Measurements from ENCODE around the gene IFFO2.

IFFO2 gene

DNA sequence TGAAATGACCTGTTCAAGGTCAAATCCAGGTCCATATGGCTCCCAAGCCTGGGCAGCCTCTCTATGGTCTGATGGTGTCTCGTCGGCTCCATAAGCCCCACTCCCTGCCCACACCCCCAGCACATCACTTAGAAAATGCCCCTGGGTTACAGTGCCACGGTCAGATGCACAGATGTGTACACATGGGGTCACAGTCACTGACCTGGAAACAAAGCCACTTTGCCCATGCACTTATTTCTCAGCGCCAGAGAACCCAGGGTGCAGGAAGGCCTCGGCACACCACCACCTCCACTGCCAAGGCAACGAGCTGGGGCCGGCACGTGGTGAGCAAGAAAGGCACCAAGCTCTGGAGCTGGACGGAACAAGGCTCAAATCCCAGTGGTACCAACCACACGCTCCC is 24.7 kb downstream of the IFFO2 start:
- Mint-ChIP-seq H3K36me3 (ENCODE audit: low read depth) (no peaks in the 10 kb centered on the region), H3K27ac (no peak overlapping the region), H3K9me3 (no peaks in the 10 kb centered on the region), H3K27me3 (peaks cover 7% of the 10 kb centered on the region), H3K4me3 (no peak overlapping the region), H3K4me1 (ENCODE audit: low read depth) (peaks cover 55% of the 10 kb centered on the region)
- intact Hi-C loops (cut with micrococcal nuclease), result no loop called here

DNA sequence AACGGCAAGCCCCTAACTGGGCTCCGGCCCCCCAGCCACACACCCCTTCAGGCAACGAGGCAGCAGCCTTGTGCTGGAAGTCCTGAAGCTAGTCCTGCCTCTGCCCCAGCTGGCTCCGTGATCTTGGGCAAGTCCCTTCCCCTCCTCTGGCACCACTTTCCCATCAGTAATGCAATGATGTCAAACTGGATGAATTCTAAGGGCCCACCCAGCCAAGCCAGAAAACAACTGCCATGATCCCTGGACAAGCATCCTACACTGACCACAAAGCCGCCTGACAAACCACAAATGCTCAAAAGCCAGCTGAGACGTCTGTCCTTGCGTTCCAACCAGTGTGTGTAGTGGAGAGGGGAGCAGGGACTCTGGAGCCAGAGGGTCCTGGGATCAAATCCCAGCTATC is 26.8 kb downstream of the IFFO2 start:
- intact Hi-C loops (cut with micrococcal nuclease), result no loop called here
- Mint-ChIP-seq H3K36me3 (ENCODE audit: low read depth) (no peaks in the 10 kb centered on the region), H3K27ac (peak overlapping the region; percentile 45), H3K4me3 (no peak overlapping the region), H3K4me1 (ENCODE audit: low read depth) (peaks cover 74% of the 10 kb centered on the region), H3K27me3 (peaks cover 7% of the 10 kb centered on the region), H3K9me3 (no peaks in the 10 kb centered on the region)

DNA sequence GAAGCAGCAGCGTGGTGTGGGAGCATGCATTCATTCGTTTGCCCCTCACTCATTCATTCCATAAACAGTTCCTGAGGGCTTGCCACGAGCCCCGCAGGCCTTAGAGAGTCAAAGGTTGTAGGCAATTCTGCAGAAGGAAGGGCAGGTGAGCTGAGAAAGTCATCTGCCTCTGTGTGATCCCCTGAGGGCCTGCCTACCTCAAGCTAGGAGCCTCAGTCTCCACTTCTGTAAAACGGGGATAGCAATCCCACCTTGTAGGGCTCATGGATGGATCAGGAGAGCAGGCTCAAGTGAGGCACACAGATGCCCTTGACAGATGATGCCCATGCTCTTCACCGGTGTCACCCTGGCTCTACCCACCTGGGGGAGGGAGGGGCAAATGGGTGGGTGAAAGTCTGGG is 27.5 kb downstream of the IFFO2 start:
- peaks cover 81% of the 10 kb centered on the region for H3K4me1 Mint-ChIP-seq (ENCODE audit: low read depth)
- H3K36me3 Mint-ChIP-seq (ENCODE audit: low read depth), result no peaks in the 10 kb centered on the region
- H3K27ac Mint-ChIP-seq, result no peak overlapping the region
- intact Hi-C loops (cut with micrococcal nuclease), result no loop called here
- H3K27me3 Mint-ChIP-seq, result peaks cover 7% of the 10 kb centered on the region
- no peak overlapping the region for H3K4me3 Mint-ChIP-seq
- no peaks in the 10 kb centered on the region for H3K9me3 Mint-ChIP-seq

DNA sequence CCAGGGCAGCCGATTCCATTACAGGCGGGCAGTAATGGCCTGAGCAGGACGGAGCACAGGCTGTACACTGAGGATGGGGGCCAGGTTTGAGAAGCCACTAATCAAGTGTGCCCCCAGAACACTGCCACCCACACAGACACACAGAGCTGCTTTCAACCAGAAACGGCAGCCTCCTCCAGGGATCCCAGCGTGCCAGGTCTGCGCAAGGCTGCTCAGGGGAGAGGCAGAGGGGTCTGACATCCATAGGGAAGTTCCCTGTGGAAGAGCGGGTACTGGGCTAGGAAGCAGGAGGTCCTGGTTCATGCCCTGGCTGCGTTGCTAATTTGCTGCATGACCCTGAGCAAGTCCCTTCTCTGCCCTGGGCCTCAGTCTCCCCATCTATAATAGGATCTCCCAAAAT is 28.1 kb downstream of the IFFO2 start:
- intact Hi-C loops (cut with micrococcal nuclease), result no loop called here

DNA sequence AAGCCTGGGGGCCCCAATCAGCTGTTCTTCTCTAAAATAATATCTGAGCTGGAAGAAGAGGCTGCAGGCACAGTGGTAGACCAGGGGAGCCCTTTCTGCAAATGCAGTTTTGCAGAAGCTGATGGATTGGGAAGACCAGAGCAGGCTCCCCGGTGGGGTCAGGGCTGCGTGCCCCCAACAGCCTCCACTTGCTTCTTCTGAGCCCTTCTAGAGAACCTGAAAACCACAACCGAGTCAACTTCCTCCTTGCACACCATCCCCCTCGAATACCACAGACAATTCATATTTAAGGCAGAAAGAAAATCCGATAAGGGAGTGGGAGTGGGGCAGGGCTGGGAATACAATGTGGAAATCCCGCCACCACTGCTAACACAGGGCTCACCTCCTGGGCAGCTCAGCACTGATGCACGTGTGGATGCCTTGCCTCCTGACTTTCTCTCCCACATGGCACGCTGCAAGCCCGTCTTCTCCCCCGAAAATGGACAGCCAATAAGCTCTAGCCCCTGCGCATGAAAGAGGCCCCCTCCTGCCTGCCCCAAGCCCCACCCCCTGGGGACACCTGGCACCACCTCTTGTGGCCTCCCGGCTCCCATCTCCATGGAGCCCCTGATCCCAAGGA is 28.7 kb downstream of the IFFO2 start:
- Mint-ChIP-seq H3K27ac (peak overlapping the region; percentile 83), H3K36me3 (ENCODE audit: low read depth) (no peaks in the 10 kb centered on the region), H3K9me3 (no peaks in the 10 kb centered on the region), H3K27me3 (peaks cover 10% of the 10 kb centered on the region), H3K4me3 (peak overlapping the region; percentile 58), H3K4me1 (ENCODE audit: low read depth) (peaks cover 93% of the 10 kb centered on the region)
- intact Hi-C loops (cut with micrococcal nuclease), result no loop called here

More for the DNA sequence above, 28.1 kb downstream of the IFFO2 start:
- peaks cover 87% of the 10 kb centered on the region for H3K4me1 Mint-ChIP-seq (ENCODE audit: low read depth)
- H3K4me3 Mint-ChIP-seq, result no peak overlapping the region
- no peaks in the 10 kb centered on the region for H3K9me3 Mint-ChIP-seq
- peaks cover 10% of the 10 kb centered on the region for H3K27me3 Mint-ChIP-seq
- H3K27ac Mint-ChIP-seq, result peak overlapping the region; percentile 83
- no peaks in the 10 kb centered on the region for H3K36me3 Mint-ChIP-seq (ENCODE audit: low read depth)

DNA sequence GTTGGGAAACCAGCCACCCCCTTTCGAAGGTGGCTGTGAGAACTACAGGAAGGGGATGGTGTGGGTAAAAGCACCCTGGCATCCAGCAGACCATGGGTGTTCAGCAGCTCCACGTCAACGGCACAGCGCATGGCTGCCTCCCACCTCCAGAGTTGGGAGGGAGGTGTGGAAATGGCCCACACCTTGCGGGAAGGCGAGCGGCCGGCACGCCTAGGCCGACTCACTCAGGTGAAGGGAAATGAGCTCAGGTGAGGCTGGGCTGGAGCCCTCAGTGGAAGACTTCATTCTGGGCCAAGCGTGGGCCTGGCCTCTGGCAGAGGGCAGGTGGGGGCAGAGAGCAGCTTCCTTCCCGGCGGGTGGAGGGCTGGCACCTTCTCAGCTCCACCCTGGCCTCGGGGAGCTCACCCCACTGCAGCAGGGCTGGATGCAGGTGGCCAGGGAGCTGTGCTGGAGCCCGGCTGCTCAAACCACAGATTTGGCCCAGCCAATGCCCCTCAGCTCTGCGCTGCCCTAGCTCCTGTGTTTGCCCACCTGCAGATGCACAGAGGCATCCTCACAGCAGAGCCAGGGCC is 29.3 kb downstream of the IFFO2 start:
- Mint-ChIP-seq H3K9me3 (no peaks in the 10 kb centered on the region), H3K36me3 (ENCODE audit: low read depth) (no peaks in the 10 kb centered on the region), H3K27me3 (peaks cover 10% of the 10 kb centered on the region), H3K4me3 (peak overlapping the region; percentile 58), H3K27ac (peak overlapping the region; percentile 83), H3K4me1 (ENCODE audit: low read depth) (peaks cover 96% of the 10 kb centered on the region)
- intact Hi-C loops (cut with micrococcal nuclease), result no loop called here

DNA sequence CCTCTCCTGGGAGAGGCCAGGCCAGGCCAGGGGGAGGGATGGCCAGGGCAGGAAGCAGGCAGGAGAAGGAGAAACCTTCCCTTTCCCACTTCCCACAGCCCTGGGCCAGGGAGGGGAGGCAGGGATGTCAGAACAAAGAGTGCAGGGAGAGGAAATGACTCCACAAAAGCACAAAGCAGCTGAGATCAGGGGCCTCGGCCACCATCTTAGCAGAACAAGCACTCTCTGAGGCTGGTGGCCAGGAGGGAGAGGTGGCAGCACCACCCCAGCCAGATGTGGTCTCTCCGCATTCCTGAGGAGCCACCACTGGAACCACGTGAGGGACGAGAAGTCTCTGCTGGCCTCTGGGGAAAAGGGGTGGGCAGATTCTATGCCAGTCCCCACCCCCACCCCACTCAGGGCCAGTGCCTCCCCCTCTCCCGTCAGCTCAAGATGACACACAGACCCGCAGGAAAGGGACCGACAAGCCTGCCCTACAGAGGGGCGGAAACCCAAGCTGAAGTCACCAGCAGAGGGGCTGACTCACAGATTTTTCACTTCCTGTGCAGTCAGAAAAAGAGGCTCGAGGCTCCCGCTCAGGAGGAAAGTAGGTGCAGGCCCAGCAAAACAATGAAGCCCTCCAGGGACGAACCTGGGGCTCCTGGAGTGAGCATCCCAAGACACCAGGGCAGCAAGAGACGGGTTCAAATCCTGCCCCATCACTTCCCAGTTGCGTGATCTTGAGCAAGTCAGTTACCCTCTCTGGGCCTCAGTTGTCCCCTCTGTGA is 30.0 kb downstream of the IFFO2 start:
- intact Hi-C loops (cut with micrococcal nuclease), result no loop called here

DNA sequence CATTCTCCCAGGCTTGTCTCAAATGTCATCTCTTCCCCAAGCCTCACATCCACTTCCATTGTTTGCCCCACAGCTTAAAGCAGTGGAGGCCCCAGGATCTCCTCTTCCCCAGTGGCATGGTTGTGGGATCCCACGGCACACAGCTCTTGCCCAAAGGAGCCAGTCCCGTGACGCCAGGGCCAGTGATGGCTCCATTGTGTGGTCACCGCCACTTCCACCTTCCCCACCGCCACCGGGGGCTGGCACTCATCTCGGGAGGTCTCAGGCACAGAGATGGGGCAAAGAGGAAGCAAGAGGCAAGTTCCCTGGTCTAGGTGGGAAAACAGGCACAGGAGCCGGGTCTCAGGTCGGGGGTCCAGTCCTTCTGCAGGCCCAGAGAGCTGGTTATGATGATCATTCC is 31.2 kb downstream of the IFFO2 start:
- Mint-ChIP-seq H3K27ac (peak overlapping the region; percentile 20), H3K36me3 (ENCODE audit: low read depth) (no peaks in the 10 kb centered on the region), H3K4me1 (ENCODE audit: low read depth) (peaks cover 86% of the 10 kb centered on the region), H3K9me3 (no peaks in the 10 kb centered on the region), H3K27me3 (peaks cover 8% of the 10 kb centered on the region), H3K4me3 (no peak overlapping the region)
- intact Hi-C loops (cut with micrococcal nuclease), result no loop called here

More for the DNA sequence above, 30.0 kb downstream of the IFFO2 start:
- H3K36me3 Mint-ChIP-seq (ENCODE audit: low read depth), result no peaks in the 10 kb centered on the region
- no peaks in the 10 kb centered on the region for H3K9me3 Mint-ChIP-seq
- H3K27me3 Mint-ChIP-seq, result peaks cover 8% of the 10 kb centered on the region
- peaks cover 95% of the 10 kb centered on the region for H3K4me1 Mint-ChIP-seq (ENCODE audit: low read depth)
- H3K4me3 Mint-ChIP-seq, result peak overlapping the region; percentile 58
- peak overlapping the region; percentile 83 for H3K27ac Mint-ChIP-seq

DNA sequence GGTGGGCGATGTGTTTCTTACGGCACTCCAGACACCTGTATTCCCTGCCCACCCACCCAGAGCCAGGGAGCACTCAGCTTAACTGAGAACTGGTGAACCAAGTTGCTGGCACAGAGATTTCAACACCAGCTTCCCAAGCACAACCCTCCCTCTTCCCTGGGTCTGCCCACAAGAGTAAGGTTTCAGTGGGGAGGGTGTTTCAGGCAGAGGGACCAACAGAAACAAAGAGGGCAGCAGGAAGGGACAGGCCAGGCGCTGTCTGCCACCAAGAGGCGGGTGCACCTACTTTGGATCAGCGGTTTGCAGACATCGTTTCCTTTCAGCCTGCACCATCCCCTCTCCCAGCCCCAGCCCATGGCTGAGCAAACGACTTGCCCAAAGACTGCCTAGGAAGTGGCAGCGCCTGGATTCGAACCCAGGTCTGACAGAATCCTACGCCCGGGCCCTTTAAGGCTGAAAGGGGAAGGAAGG is 32.2 kb downstream of the IFFO2 start:
- Mint-ChIP-seq H3K27ac (no peak overlapping the region), H3K4me1 (ENCODE audit: low read depth) (peaks cover 78% of the 10 kb centered on the region), H3K4me3 (peak overlapping the region; percentile 26), H3K9me3 (no peaks in the 10 kb centered on the region), H3K36me3 (ENCODE audit: low read depth) (peaks cover 5% of the 10 kb centered on the region), H3K27me3 (peaks cover 8% of the 10 kb centered on the region)
- intact Hi-C loops (cut with micrococcal nuclease), result no loop called here

DNA sequence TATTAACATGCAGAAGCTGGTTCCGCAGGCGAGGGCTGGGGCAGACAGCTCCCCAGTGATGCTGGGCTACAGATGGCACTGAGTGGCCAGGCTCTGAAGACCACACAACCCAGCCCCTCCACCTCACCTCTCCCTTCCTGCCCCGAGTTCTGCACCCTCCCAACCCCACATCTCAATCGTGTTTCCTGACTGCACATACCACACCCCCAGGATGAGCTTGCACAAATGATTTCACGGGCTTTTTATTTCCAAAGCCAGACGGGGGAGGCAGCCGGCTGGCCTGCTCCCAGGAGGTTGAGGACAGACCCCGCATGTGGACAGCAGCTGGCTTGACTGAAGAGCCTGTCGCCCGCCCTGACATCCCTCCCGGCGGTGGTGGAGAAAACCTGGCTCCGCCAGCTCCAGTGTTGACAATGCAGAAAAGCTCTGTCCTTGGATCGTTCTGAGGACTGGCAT is 32.7 kb downstream of the IFFO2 start:
- Mint-ChIP-seq H3K27ac (no peak overlapping the region), H3K4me1 (ENCODE audit: low read depth) (peaks cover 76% of the 10 kb centered on the region), H3K27me3 (peaks cover 5% of the 10 kb centered on the region), H3K9me3 (no peaks in the 10 kb centered on the region), H3K36me3 (ENCODE audit: low read depth) (peaks cover 10% of the 10 kb centered on the region), H3K4me3 (peak overlapping the region; percentile 26)
- intact Hi-C loops (cut with micrococcal nuclease), result no loop called here

DNA sequence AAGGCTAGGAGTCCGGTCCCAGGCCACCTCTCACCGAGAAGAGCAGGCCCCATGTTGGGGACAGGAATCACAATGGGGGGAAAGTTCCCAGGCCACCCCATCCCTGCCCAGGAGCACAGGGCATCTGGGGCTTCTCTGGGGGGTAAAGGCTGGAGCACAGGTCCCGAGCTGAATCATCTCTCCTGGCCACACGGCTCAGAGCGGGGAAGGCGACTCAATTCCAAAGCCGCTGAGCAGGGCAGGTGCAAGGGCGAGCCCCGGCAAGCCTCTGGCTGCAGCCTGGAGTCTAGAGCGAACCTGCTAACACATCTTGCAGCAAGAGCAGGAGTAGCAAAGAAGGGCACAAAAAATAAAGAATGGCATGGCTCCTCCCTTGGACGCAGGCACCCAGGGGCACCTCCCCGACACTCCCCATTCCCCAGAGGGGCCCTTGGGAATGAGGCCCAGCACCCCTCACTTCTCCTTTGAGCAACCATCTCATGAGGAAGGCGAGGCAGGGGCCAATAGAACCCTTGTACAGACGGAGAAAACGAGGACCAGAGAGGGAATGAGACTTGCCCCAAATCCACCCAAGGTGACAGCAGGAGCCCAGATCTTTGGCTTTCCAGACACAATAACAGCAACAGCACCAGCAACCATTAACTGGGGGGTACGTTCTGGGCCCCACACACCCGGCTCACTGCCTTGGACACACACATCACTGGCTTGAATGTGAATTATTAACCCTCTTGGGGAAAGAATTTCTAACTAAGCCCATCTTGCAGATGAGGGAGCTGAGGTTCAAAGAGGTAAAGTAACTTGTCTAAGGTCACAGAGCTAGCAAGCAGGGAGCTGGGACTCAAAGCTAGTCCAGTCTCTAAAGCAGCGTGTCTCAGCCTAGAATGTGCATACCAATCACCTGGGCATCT is 33.4 kb downstream of the IFFO2 start:
- H3K4me1 Mint-ChIP-seq (ENCODE audit: low read depth), result peaks cover 69% of the 10 kb centered on the region
- intact Hi-C loops (cut with micrococcal nuclease), result no loop called here
- no peak overlapping the region for H3K4me3 Mint-ChIP-seq
- H3K9me3 Mint-ChIP-seq, result no peaks in the 10 kb centered on the region
- H3K27me3 Mint-ChIP-seq, result peaks cover 3% of the 10 kb centered on the region
- H3K27ac Mint-ChIP-seq, result no peak overlapping the region
- H3K36me3 Mint-ChIP-seq (ENCODE audit: low read depth), result peaks cover 16% of the 10 kb centered on the region

DNA sequence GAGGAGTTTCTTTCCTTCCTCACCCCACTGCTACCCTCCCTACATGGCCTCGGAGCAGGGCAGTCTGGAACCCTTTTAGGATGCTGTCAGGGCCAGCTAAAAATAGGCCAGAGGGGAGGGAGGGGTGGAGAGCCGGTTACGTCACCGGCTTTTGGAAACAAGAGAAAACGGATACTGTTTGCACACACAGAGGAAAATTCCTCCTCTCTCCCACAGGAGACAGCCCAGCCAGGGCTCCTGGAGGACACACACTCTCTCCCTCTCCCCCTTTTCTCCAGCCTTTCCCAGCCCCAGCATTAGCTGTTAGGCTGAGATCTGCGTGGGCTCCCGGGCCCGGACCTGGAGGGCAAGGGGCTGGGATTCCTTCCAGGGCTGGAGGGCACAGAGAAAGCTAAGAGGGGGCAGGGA is 34.2 kb downstream of the IFFO2 start:
- peaks cover 23% of the 10 kb centered on the region for H3K36me3 Mint-ChIP-seq (ENCODE audit: low read depth)
- no peaks in the 10 kb centered on the region for H3K9me3 Mint-ChIP-seq
- peaks cover 62% of the 10 kb centered on the region for H3K4me1 Mint-ChIP-seq (ENCODE audit: low read depth)
- H3K27ac Mint-ChIP-seq, result no peak overlapping the region
- peaks cover 3% of the 10 kb centered on the region for H3K27me3 Mint-ChIP-seq
- H3K4me3 Mint-ChIP-seq, result no peak overlapping the region
- intact Hi-C loops (cut with micrococcal nuclease), result no loop called here

DNA sequence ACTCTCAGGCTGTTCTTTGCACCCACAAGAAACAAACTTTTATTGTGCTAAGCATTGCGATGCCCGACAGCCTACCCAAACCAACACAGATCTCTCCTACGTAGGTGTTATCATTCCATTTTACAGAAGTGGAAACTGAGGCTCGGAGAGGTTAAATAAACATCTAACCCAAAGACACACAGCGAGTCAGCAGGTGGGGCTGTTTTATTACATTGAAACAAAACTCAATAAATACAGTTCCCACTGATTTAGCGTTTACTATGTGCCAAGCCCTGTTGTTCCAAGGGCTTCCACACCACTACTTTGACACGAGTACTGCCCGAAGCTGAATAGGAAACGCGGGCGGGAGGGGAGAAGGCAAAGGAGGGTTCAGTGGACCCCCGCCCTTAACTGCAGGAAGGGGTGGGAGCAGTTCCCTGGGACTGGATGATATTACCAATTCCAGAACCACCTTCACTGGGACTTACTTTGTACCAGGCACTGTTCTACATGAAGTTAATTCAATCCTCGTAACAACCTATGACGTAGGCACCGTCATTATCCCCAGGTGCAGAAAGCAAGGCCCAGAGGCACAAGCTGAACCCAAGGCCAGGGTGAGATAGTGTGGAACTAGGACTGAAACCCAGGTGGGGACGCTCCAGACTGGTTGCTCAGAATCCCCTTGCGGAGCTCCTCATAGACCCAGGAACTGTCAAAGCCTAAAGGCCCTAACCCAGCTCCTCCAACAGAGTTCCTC is 34.8 kb downstream of the IFFO2 start:
- no peak overlapping the region for H3K4me3 Mint-ChIP-seq
- peaks cover 30% of the 10 kb centered on the region for H3K36me3 Mint-ChIP-seq (ENCODE audit: low read depth)
- no peak overlapping the region for H3K27ac Mint-ChIP-seq
- no peaks in the 10 kb centered on the region for H3K9me3 Mint-ChIP-seq
- peaks cover 3% of the 10 kb centered on the region for H3K27me3 Mint-ChIP-seq
- intact Hi-C loops (cut with micrococcal nuclease), result no loop called here
- peaks cover 55% of the 10 kb centered on the region for H3K4me1 Mint-ChIP-seq (ENCODE audit: low read depth)

Data from dendritic cell treated with granulocyte-macrophage colony-stimulating factor and Interleukin-4, amounts not matched to agents 40 ng/mL and 50 ng/mL, for 4 days (primary cell).